H1 (cell line): ENCODE results near the gene EPHB1. TPM values are rescaled to one million over a fixed set of nuclear protein-coding genes. Genes with fewer than 3 reads are reported as not detected.

ENCODE experiments used
- CTCF ChIA-PET: fragments of 300-600 bp; sonication (Branson Sonifier 250); formaldehyde crosslinking; loops from one replicate; lab custom pipeline; 2021; ENCODE audit not compliant: partially characterized antibody; lab: Charles Lee
- POLR2A ChIA-PET: fragments of 300-600 bp; sonication (Branson Sonifier 250); formaldehyde crosslinking; loops from one replicate; lab custom pipeline; 2021; ENCODE audit warnings: inconsistent platforms; ENCODE audit not compliant: partially characterized antibody; lab: Charles Lee
- DNase-seq, 2 experiments: peaks; one replicate each; pipeline versions ENCODE4 v3.0.0 to v3.0.0-alpha.2; 2010 to 2022; ENCODE audit warnings: low spot score in 2 of 2, low read depth in 1 of 2, mixed read lengths in 1 of 2
- FAIRE-seq: peaks from 2 replicates; lab custom pipeline; 2011; peaks lifted over from hg19 to GRCh38; lab: Jason Lieb, UNC
- H2AFZ ChIP-seq: 2 replicates; pipeline ENCODE4 v1.8.1; 2012; ENCODE audit warnings: low read length, inconsistent platforms
- H2AK5ac ChIP-seq: 2 replicates; pipeline ENCODE4 v1.6.1; 2013; ENCODE audit warnings: low read depth, low read length
- H2BK120ac ChIP-seq: replicated peaks from 2 replicates; pipeline ENCODE3; 2013; ENCODE audit warnings: low read depth, low read length, inconsistent platforms
- H2BK12ac ChIP-seq: 2 replicates; pipeline ENCODE4 v1.6.1; 2013; ENCODE audit warnings: low read depth, low read length
- H2BK15ac ChIP-seq: 2 replicates; pipeline ENCODE4 v1.6.1; 2013; ENCODE audit warnings: low read length
- H2BK20ac ChIP-seq: 2 replicates; pipeline ENCODE4 v1.6.1; 2013; ENCODE audit warnings: low read length
- H2BK5ac ChIP-seq: 2 replicates; pipeline ENCODE4 v1.6.1; 2013; ENCODE audit warnings: low read depth, low read length
- H3K14ac ChIP-seq: 2 replicates; pipeline ENCODE4 v1.6.1; 2013; ENCODE audit warnings: inconsistent platforms; ENCODE audit not compliant: insufficient read length
- H3K18ac ChIP-seq: 2 replicates; pipeline ENCODE4 v1.6.1; 2013; ENCODE audit warnings: low read length; ENCODE audit errors: extremely low read depth
- H3K23ac ChIP-seq: 2 replicates; pipeline ENCODE4 v1.6.1; 2013; ENCODE audit warnings: inconsistent platforms; ENCODE audit not compliant: insufficient read length
- H3K23me2 ChIP-seq: 2 replicates; pipeline ENCODE4 v1.6.1; 2013; ENCODE audit warnings: low read depth, low read length
- H3K27ac ChIP-seq: 2 replicates; pipeline ENCODE4 v1.6.1; 2011; ENCODE audit warnings: low read depth, low read length, inconsistent platforms
- H3K27me3 ChIP-seq, 4 experiments: replicated peaks in 1 of 4; 1 replicate in 1 of 4; 2 replicates in 3 of 4; pipeline versions ENCODE4 v1.6.1 to v1.8.1; 2011 to 2013; ENCODE audit warnings: low read length in 3 of 4, mild to moderate bottlenecking in 3 of 4, inconsistent platforms in 2 of 4, mixed read lengths in 2 of 4, moderate library complexity in 1 of 4; ENCODE audit not compliant: control insufficient read depth in 3 of 4, insufficient read depth in 3 of 4; ENCODE audit errors: extremely low read depth in 1 of 4
- H3K36me3 ChIP-seq, 4 experiments: 2 replicates each; pipeline versions ENCODE4 v1.6.1 to v1.8.1; 2011 to 2013; ENCODE audit warnings: mild to moderate bottlenecking in 4 of 4, low read length in 3 of 4, moderate library complexity in 2 of 4, control low read depth in 1 of 4, inconsistent platforms in 1 of 4; ENCODE audit not compliant: insufficient read depth in 4 of 4, control insufficient read depth in 2 of 4
- H3K4ac ChIP-seq: replicated peaks from 2 replicates; pipeline ENCODE3; 2013; ENCODE audit warnings: low read length, low read depth, mixed read lengths, inconsistent platforms; ENCODE audit not compliant: insufficient read length
- H3K4me1 ChIP-seq, 4 experiments: replicated peaks in 1 of 4; 1 replicate in 1 of 4; 2 replicates in 3 of 4; pipeline versions ENCODE4 v1.6.1 to v1.8.1; 2011 to 2013; ENCODE audit warnings: low read length in 3 of 4, inconsistent platforms in 2 of 4, mixed read lengths in 1 of 4; ENCODE audit not compliant: insufficient read depth in 4 of 4, control insufficient read depth in 3 of 4
- H3K4me2 ChIP-seq, 2 experiments: 2 replicates each; pipeline versions ENCODE4 v1.6.1 to v1.8.1; 2011 to 2013; ENCODE audit warnings: low read depth in 2 of 2, low read length in 2 of 2, control low read depth in 1 of 2, inconsistent platforms in 1 of 2, mild to moderate bottlenecking in 1 of 2; ENCODE audit not compliant: insufficient read depth in 1 of 2
- H3K4me3 ChIP-seq, 4 experiments: fragments of 200-600, 300-600 bp in 1 of 4; sonication (generic), shearing (Covaris generic), sonication (Bioruptor Twin) in 1 of 4; 2 replicates each; pipeline versions ENCODE4 v1.5.1 to v1.8.1; 2011 to 2016; ENCODE audit warnings: low read length in 4 of 4, low read depth in 3 of 4, control low read depth in 2 of 4, inconsistent platforms in 2 of 4, mild to moderate bottlenecking in 2 of 4, mixed read lengths in 1 of 4, moderate library complexity in 1 of 4; ENCODE audit not compliant: insufficient read depth in 2 of 4; ENCODE audit errors: extremely low read depth in 1 of 4
- H3K56ac ChIP-seq: replicated peaks from 2 replicates; pipeline ENCODE3; 2013; ENCODE audit warnings: low read depth, mild to moderate bottlenecking, mixed read lengths, low read length, inconsistent platforms; ENCODE audit not compliant: insufficient read length
- H3K79me1 ChIP-seq: 2 replicates; pipeline ENCODE4 v1.6.1; 2013; ENCODE audit warnings: low read depth, low read length, control low read depth
- H3K79me2 ChIP-seq, 2 experiments: 2 replicates each; pipeline versions ENCODE4 v1.6.1 to v1.8.1; 2012 to 2013; ENCODE audit warnings: low read length in 2 of 2, mild to moderate bottlenecking in 2 of 2, inconsistent platforms in 1 of 2; ENCODE audit not compliant: insufficient read depth in 2 of 2, control insufficient read depth in 1 of 2
- H3K9ac ChIP-seq, 4 experiments: replicated peaks in 1 of 4; 1 replicate in 1 of 4; 2 replicates in 3 of 4; pipeline versions ENCODE4 v1.6.1 to v1.8.1; 2011 to 2013; ENCODE audit warnings: low read depth in 3 of 4, low read length in 3 of 4, control low read depth in 2 of 4, mild to moderate bottlenecking in 2 of 4, moderate library complexity in 2 of 4, inconsistent platforms in 1 of 4; ENCODE audit errors: extremely low read depth in 1 of 4
- H3K9me3 ChIP-seq, 2 experiments: 2 replicates each; pipeline versions ENCODE4 v1.6.1 to v1.8.1; 2012 to 2013; ENCODE audit warnings: mild to moderate bottlenecking in 2 of 2, moderate library complexity in 2 of 2, control low read depth in 1 of 2, inconsistent platforms in 1 of 2, low read depth in 1 of 2, low read length in 1 of 2, mixed read lengths in 1 of 2; ENCODE audit not compliant: insufficient read depth in 2 of 2
- H4K20me1 ChIP-seq, 2 experiments: replicated peaks in 1 of 2; 2 replicates each; pipeline versions ENCODE3 to v1.8.1; 2011 to 2013; ENCODE audit warnings: inconsistent platforms in 2 of 2, low read length in 2 of 2, mild to moderate bottlenecking in 1 of 2; ENCODE audit not compliant: insufficient read depth in 2 of 2, control insufficient read depth in 1 of 2
- H4K5ac ChIP-seq: 2 replicates; pipeline ENCODE4 v1.6.1; 2013; ENCODE audit warnings: low read length, low read depth, mixed read lengths, inconsistent platforms; ENCODE audit not compliant: insufficient read length
- H4K8ac ChIP-seq: 2 replicates; pipeline ENCODE4 v1.8.0; 2013; ENCODE audit warnings: mild to moderate bottlenecking, moderate library complexity, low read length, inconsistent platforms; ENCODE audit not compliant: insufficient read depth; ENCODE audit errors: extremely low read depth
- H4K91ac ChIP-seq: replicated peaks from 2 replicates; pipeline ENCODE3; 2013; ENCODE audit warnings: low read length, mixed read lengths, inconsistent platforms; ENCODE audit not compliant: insufficient read length
- CEBPB ChIP-seq: IDR thresholded peaks from 2 replicates; pipeline ENCODE4 v1.6.1; 2012; ENCODE audit warnings: low read depth, low read length
- POU5F1 ChIP-seq: IDR thresholded peaks from 2 replicates; pipeline ENCODE4 v1.6.1; 2011; ENCODE audit warnings: low read depth, mild to moderate bottlenecking, low read length, moderate library complexity
- RNF2 ChIP-seq: fragments of 200-900, 300-1000 bp; sonication (generic); IDR thresholded peaks from 2 replicates; pipeline ENCODE4 v1.7.1; 2016; ENCODE audit warnings: borderline replicate concordance, low read depth, mild to moderate bottlenecking, antibody characterized with exemption, low read length; ENCODE audit not compliant: poor library complexity, severe bottlenecking; ENCODE audit errors: missing control alignments
- SP2 ChIP-seq: IDR thresholded peaks from 2 replicates; pipeline ENCODE4 v1.6.1; 2012; ENCODE audit warnings: mild to moderate bottlenecking, low read length, inconsistent platforms
- SRF ChIP-seq: IDR thresholded peaks from 2 replicates; pipeline ENCODE4 v1.6.1; 2011; ENCODE audit warnings: mild to moderate bottlenecking, low read depth, low read length, moderate library complexity
- TAF7 ChIP-seq: optimal IDR thresholded peaks from 2 replicates; pipeline ENCODE3; 2011; ENCODE audit warnings: low read depth, mild to moderate bottlenecking, inconsistent platforms, low read length, moderate library complexity, borderline replicate concordance
- WGBS, 2 experiments: shearing (Covaris generic) in 1 of 2; methylation state at CpG; one replicate each; pipeline versions ENCODE4 v1.1.6 to v1.1.7; 2013 to 2015; ENCODE audit warnings: low lambda C conversion rate in 2 of 2, mixed read lengths in 2 of 2, inconsistent platforms in 1 of 2, low coverage in 1 of 2, missing lambda C conversion rate in 1 of 2; ENCODE audit not compliant: insufficient replicate concordance in 2 of 2, insufficient coverage in 1 of 2, insufficient read length in 1 of 2; ENCODE audit errors: extremely low coverage in 1 of 2, missing lambda C conversion rate in 1 of 2; 5-methylcytosine and 5-hydroxymethylcytosine counted together
- polyA plus RNA-seq, 7 experiments: library from polyadenylated mRNA; depleted of rRNA in 3 of 7; stranded (reverse) in 5 of 7; unstranded in 2 of 7; fragments of >200 nt in 5 of 7; fragments of 200-250 nt in 2 of 7; gene quantifications; 1 replicate in 5 of 7; 2 replicates in 1 of 7; 4 replicates in 1 of 7; pipeline versions ENCODE4 v1.2.1 to v1.2.3, GENCODE V29; 2011 to 2013; ENCODE audit warnings: missing spikeins in 2 of 7, mixed read lengths in 2 of 7
- total RNA-seq: library from RNA; stranded (reverse); fragmentation: NEBNext Ultra II Directional; extraction: Animal tissue kit (Norgen Biotek cat#: 25700); gene quantifications from 2 replicates; pipeline ENCODE4 v1.2.1, GENCODE V29; 2021

Gene EPHB1
- total and polyA plus RNA-seq, 2 of the 8 experiments (the other 6 are each of a cell fraction or from before 2014, with no cell fraction given) = 3.5 to 5.9 TPM

GRCh38 chr3:134883697-134884385 lies 88.8 kb downstream of the EPHB1 start:
- no peak for FAIRE-seq
- Histone ChIP-seq H4K20me1 (no peaks in the 10 kb centered on the region), H2BK12ac (no peak overlapping the region), H3K23ac (no peak overlapping the region), H2BK5ac (no peak overlapping the region), H2BK15ac (no peak overlapping the region), H3K27ac (no peak overlapping the region), H3K27me3 (no peaks in the 10 kb centered on the region), H4K91ac (no peak overlapping the region), H3K4me3 (no peak overlapping the region), H3K79me1 (no peaks in the 10 kb centered on the region), H3K79me2 (no peaks in the 10 kb centered on the region), H3K14ac (no peak overlapping the region), H3K9me3 (no peaks in the 10 kb centered on the region), H3K4me2 (no peak overlapping the region), H3K9ac (no peak overlapping the region), H3K56ac (no peak overlapping the region), H3K4ac (no peak overlapping the region), H3K36me3 (no peaks in the 10 kb centered on the region), H2BK120ac (no peak overlapping the region), H2BK20ac (no peak overlapping the region), H4K5ac (no peak overlapping the region), H2AK5ac (no peak overlapping the region), H3K23me2 (no peaks in the 10 kb centered on the region), H3K18ac (no peak overlapping the region), H2AFZ (no peak overlapping the region), H3K4me1 (peaks cover 0 to 2% (median 0%) of the 10 kb centered on the region in 4 experiments; a peak in 1 of 7 replicates), H4K8ac (no peak overlapping the region)
- ChIA-PET POLR2A (no interaction called here), CTCF (no interaction called here)
- 94% methylated on average over 5 of the region's 5 CpGs; no CpG with 5 or more reads in 1 of the 2 experiments for WGBS, 2 experiments
- DNase-seq = no peak
- TF ChIP-seq RNF2 (no peak), CEBPB (no peak), POU5F1 (no peak), TAF7 (no peak), SRF (no peak), SP2 (no peak)
